LNCAP (cell line): Measurements from ENCODE around the gene GTF2H2C.
"Not testable (repeated sequence)": the region's sequence is repeated elsewhere in the genome, so short reads cannot be mapped to it uniquely, and the experiment has no call there.

ENCODE experiments used
- CTCF ChIP-seq: fragments of 450-650 bp; IDR thresholded peaks from 2 replicates; pipeline ENCODE4 v1.5.1; 2017; ENCODE audit warnings: mild to moderate bottlenecking

GTF2H2C gene

GRCh38 chr5:69559908-69560330, at the start of gene GTF2H2C:
TSS of gene GTF2H2C (plus strand) at chr5:69560191. CDS start at chr5:69565133, 4,942 bp downstream.
- not testable (repeated sequence) for TF ChIP-seq CTCF

GRCh38 chr5:69510694-69511093, 49.3 kb upstream of the GTF2H2C start:
- no peak for TF ChIP-seq CTCF

- TF ChIP-seq CTCF: no peak
These were observed 47.2 kb upstream of the GTF2H2C start for GRCh38 chr5:69512740-69513260.

- no peak for TF ChIP-seq CTCF
These were observed 43.2 kb upstream of the GTF2H2C start for GRCh38 chr5:69516769-69517168.

GRCh38 chr5:69517763-69518212, 42.2 kb upstream of the GTF2H2C start:
- TF ChIP-seq CTCF: no peak

- TF ChIP-seq CTCF: no peak
These were observed 40.7 kb upstream of the GTF2H2C start for GRCh38 chr5:69519285-69519684.

GRCh38 chr5:69522035-69522434, 38.0 kb upstream of the GTF2H2C start:
- no peak for TF ChIP-seq CTCF

GRCh38 chr5:69525490-69525889, 34.5 kb upstream of the GTF2H2C start:
- no peak for TF ChIP-seq CTCF
